ENCODE data around the gene DUSP7.

Gene DUSP7

GRCh38 chr3:52073490-52073889, 17.1 kb upstream of the DUSP7 start:
- no peak for DNase-seq (ENCODE audit: low read depth, low spot score)
- H3K4me3 ChIP-seq (ENCODE audit: low read depth, low read length): no peak overlapping the region
- no peak for TF ChIP-seq CTCF (IDR thresholded peaks at IDR 0.05; ENCODE audit: low read depth, low read length)
- in situ Hi-C loops (cut with HindIII; ENCODE audit: low sequenced_read_pairs): no loop called here

GRCh38 chr3:52072471-52072870, 16.1 kb upstream of the DUSP7 start:
- in situ Hi-C loops (cut with HindIII; ENCODE audit: low sequenced_read_pairs): no loop called here
- no peak for TF ChIP-seq CTCF (IDR thresholded peaks at IDR 0.05; ENCODE audit: low read depth, low read length)
- DNase-seq (ENCODE audit: low read depth, low spot score): no peak
- no peak overlapping the region for H3K4me3 ChIP-seq (ENCODE audit: low read depth, low read length)

- DNase-seq (ENCODE audit: low read depth, low spot score): no peak
- TF ChIP-seq CTCF (IDR thresholded peaks at IDR 0.05; ENCODE audit: low read depth, low read length): no peak
- in situ Hi-C loops (cut with HindIII; ENCODE audit: low sequenced_read_pairs): no loop called here
- no peak overlapping the region for H3K4me3 ChIP-seq (ENCODE audit: low read depth, low read length)
These were observed 15.6 kb upstream of the DUSP7 start for GRCh38 chr3:52072020-52072419.

- TF ChIP-seq CTCF (IDR thresholded peaks at IDR 0.05; ENCODE audit: low read depth, low read length): no peak
These were observed 14.6 kb upstream of the DUSP7 start for GRCh38 chr3:52070724-52071621.

GRCh38 chr3:52069855-52070254, 13.5 kb upstream of the DUSP7 start:
- no peak for DNase-seq (ENCODE audit: low read depth, low spot score)
- TF ChIP-seq CTCF (IDR thresholded peaks at IDR 0.05; ENCODE audit: low read depth, low read length): no peak
- no peak overlapping the region for H3K4me3 ChIP-seq (ENCODE audit: low read depth, low read length)
- in situ Hi-C loops (cut with HindIII; ENCODE audit: low sequenced_read_pairs): no loop called here

More at GRCh38 chr3:52070724-52071621, 14.6 kb upstream of the DUSP7 start:
- no peak overlapping the region for H3K4me3 ChIP-seq (ENCODE audit: low read depth, low read length)
- DNase-seq (ENCODE audit: low read depth, low spot score): no peak
- in situ Hi-C loops (cut with HindIII; ENCODE audit: low sequenced_read_pairs): no loop called here

GRCh38 chr3:52069135-52069534, 12.8 kb upstream of the DUSP7 start:
- no peak for TF ChIP-seq CTCF (IDR thresholded peaks at IDR 0.05; ENCODE audit: low read depth, low read length)
- H3K4me3 ChIP-seq (ENCODE audit: low read depth, low read length): no peak overlapping the region
- in situ Hi-C loops (cut with HindIII; ENCODE audit: low sequenced_read_pairs): no loop called here

More at GRCh38 chr3:52069135-52069534, 12.8 kb upstream of the DUSP7 start:
- no peak for DNase-seq (ENCODE audit: low read depth, low spot score)
